NCI-H2107 (cell line): ENCODE results near the gene TLR1.
"Not testable (repeated sequence)": the region's sequence is repeated elsewhere in the genome, so short reads cannot be mapped to it uniquely, and the experiment has no call there.

Source experiments
- DNase-seq: peaks from one replicate; lab custom pipeline; 2025; lab: John Stamatoyannopoulos, UW

The TLR1 gene, protein sequence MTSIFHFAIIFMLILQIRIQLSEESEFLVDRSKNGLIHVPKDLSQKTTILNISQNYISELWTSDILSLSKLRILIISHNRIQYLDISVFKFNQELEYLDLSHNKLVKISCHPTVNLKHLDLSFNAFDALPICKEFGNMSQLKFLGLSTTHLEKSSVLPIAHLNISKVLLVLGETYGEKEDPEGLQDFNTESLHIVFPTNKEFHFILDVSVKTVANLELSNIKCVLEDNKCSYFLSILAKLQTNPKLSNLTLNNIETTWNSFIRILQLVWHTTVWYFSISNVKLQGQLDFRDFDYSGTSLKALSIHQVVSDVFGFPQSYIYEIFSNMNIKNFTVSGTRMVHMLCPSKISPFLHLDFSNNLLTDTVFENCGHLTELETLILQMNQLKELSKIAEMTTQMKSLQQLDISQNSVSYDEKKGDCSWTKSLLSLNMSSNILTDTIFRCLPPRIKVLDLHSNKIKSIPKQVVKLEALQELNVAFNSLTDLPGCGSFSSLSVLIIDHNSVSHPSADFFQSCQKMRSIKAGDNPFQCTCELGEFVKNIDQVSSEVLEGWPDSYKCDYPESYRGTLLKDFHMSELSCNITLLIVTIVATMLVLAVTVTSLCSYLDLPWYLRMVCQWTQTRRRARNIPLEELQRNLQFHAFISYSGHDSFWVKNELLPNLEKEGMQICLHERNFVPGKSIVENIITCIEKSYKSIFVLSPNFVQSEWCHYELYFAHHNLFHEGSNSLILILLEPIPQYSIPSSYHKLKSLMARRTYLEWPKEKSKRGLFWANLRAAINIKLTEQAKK

GRCh38 chr4:38804654-38805295, at the start of gene TLR1:
Gene TLR1, minus strand, starts transcription at chr4:38804791. Its CDS starts 5,960 bp downstream, at chr4:38798831.
- no peak for DNase-seq

DNA sequence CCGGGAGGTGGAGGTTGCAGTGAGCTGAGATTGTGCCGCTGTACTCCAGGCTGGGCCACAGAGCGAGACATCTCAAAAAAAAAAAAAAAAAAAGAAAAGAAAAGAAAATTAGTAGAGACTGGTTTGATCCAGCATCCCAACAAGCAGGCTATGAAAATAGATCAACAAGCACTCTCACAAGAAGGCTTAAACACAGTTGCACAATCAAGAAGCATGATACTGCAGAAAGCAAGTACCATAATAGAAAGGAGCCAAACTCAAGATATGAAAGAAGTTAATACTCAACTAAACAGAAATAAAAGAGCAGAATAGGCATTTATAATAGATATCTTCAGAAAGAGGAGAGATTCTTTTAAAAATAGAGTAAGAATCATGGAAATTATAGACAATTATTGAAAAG, 41.4 kb upstream of the TLR1 start:
- DNase-seq: no peak

DNA sequence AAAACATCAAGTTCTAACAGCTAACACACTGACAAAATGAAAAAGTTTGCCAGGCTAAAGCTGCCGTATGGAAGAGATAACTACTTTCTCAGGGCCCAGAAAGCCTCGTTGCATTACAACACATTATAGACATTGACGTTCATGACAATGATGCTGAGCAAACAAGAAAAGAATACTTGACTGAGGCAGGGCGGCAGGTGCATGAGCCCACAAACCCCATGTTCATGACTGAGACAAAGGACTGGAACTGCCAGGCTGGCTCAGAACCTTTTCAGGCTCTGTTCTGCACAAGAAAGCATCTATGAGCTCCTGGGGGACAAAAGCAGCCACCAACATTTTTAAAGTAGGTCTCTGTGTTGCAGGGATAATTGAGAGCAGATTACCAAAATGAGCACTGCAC, 38.4 kb upstream of the TLR1 start:
- DNase-seq: peak; percentile 55

- no peak for DNase-seq
Observed at GRCh38 chr4:38837849-38838248, 33.3 kb upstream of the TLR1 start.

- no peak for DNase-seq
Observed at GRCh38 chr4:38837334-38837733, 32.7 kb upstream of the TLR1 start.

- no peak for DNase-seq
Observed at GRCh38 chr4:38834570-38834969, 30.0 kb upstream of the TLR1 start.

GRCh38 chr4:38832624-38833528, 28.3 kb upstream of the TLR1 start:
- no peak for DNase-seq

DNA sequence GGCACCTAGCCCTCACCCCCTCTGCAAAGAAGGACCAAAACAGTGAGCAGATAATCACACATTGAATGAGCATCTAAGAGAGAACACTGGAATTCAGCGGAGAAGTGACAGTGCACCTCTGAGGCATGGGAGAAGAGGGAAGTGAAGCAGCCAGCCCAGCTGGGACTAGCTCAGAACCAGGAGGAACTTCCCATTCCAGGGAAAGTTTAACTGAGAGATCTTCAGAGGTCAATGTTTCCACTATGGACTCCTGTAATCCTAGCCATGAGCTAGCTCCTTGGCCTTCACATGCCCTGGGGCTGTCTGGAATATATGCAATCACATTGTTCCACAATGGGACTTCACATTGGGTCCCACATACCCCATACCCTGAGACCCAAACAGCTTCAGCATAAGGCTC, 27.6 kb upstream of the TLR1 start:
- no peak for DNase-seq

DNA sequence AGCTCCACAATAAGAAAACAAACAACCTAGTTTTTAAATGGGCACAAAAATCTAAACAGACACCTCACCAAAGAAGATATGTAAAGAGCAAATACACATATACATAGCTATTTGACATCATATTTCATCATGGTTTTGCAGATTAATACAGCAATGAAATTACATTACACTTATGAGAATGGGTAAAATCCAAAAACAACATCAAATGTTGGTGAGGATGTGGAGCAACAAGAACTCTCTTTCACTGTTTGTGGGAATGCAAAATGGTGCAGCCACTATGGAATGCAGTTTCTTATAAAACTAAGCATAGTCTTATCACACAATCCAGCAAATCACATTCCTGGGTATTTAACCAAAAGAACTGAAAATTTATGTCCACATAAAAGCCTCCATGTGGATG, 27.1 kb upstream of the TLR1 start:
- DNase-seq: no peak

DNA sequence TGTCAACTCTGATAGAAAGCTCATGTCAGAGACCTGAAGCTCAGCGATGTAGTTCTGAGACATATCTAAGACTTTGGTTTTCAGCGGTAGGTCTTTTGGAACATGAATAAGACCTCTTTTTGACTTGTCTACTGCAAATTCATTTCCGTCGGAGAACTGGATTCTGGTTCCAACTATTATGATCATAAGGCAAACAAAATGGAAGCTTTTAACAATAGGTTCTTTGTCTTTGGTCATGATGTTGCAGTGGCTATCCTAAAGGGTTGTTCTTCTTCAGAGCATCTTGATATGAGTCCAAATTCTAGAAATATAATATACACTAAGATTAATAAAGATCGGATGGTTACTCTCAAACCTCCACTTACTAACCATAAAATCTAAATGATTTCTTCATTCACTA, 24.6 kb upstream of the TLR1 start:
- DNase-seq: no peak

DNA sequence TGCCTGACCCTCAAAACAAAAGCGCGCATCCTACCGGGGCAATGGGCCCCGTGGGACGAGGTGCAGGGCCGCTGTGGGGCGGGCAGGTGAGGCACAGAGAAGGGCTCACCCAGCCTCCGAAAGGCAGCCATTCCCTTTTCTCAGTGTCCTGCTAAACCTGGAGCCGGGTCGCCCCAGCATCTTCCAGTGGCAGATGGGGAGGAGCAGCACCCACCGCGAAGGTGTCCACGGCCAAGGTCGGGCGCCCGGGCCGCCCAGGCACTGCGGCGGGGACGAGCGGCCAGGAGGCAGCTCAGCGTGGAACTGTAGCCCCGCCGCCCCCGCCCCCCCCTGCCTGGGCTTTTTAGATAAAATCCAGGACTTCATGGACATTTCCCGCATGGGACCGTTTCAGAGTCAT, 19.2 kb upstream of the TLR1 start:
- no peak for DNase-seq

DNA sequence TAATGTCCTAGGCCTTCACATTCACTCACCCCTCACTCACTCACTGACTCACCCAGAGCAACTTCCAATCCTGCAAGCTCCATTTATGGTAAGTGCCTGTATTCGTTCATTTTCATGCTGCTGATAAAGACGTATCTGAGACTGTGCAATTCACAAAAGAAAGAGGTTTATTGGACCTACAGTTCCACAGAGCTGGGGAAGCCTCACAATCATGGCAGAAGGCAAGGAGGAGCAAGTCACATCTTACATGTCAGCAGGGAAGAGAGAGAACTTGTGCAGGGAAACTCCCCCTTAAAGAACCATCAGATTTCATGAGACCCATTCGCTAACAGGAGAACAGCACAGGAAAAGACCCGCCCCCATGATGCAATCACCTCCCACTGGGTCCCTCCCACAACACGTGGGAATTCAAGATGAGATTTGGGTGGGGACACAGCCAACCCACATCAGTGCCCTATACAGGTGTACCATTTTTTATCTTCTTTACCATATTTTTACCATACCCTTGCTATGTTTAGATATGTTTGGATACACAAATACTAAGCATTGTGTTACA, 18.2 kb upstream of the TLR1 start:
- DNase-seq: no peak

GRCh38 chr4:38821739-38822138, 17.1 kb upstream of the TLR1 start:
- no peak for DNase-seq

DNA sequence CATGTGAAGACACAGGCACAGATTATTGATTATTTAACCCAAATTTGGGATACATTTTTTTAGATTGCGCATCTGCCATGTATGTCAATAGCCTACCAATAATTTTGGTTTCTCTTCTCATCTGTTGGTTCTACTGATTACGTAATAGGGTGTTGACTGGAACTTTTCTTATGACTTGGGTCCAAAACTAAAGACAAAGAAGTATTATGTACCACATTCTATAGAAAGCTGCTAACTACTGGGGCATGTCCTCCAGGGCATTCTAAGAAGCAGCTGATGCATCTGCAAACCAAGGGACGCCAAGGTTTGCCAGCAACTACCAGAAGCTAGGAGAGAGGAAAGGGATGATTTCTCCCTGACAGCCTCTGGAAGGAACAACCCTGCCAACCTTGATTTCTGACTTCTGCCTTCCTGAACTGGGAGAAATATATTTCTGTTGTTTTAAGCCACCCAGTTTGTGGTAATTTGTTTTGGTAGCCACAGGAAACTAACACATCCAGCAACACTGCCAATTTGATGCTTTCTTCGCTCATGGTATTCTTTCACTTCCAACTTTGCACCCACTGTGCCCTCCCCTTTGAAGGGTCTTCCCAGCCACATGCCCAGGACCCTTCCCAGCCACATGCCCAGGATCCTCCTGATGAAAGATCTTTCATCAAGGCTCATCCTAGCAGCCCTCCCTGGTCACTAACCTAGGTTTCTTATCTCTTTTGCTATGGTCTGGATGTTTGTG, 15.9 kb upstream of the TLR1 start:
- no peak for DNase-seq

DNA sequence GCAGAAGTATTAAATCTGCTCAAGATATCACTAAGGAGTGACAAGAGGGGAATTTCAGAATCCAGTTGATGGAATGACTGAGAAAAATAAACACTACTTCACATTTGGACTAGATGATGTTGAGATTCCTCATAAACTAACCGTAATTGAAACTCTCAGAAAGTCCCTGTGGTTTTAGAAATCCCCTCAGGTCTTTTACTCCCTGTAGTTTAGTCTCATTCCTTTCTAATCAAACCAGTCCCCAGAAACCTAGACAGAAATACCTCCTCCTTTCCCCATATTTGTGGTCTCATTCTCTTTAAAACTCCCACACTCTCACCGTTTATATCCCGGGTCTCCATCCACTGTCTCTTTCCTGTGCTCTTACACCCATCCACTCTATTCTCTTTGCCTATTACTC, 15.0 kb upstream of the TLR1 start:
- no peak for DNase-seq

DNA sequence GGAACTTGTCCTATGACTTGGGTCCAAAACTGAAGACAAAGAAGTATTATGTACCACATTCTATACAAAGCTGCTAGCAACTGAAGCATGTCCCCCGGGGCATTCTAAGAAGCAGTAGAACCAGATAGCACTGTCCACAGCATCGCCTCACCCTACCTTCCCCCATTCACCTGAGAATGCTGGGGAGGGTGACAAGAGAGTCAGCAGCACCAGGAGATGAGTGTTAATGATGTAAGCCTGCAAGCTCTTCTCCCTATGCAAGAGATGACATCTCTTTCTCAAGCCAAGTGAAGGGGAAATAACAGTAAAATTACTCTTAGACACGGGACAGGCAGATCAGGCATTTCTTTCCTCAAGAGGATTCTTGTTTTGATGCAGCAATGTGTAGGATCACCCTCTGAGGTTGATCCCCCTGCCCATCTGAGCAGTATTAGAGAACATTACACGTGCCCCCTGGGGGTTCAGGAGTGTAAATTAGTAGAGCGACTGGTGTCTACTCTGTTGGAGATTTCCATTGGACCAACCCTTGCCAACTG, 13.9 kb upstream of the TLR1 start:
- no peak for DNase-seq

DNA sequence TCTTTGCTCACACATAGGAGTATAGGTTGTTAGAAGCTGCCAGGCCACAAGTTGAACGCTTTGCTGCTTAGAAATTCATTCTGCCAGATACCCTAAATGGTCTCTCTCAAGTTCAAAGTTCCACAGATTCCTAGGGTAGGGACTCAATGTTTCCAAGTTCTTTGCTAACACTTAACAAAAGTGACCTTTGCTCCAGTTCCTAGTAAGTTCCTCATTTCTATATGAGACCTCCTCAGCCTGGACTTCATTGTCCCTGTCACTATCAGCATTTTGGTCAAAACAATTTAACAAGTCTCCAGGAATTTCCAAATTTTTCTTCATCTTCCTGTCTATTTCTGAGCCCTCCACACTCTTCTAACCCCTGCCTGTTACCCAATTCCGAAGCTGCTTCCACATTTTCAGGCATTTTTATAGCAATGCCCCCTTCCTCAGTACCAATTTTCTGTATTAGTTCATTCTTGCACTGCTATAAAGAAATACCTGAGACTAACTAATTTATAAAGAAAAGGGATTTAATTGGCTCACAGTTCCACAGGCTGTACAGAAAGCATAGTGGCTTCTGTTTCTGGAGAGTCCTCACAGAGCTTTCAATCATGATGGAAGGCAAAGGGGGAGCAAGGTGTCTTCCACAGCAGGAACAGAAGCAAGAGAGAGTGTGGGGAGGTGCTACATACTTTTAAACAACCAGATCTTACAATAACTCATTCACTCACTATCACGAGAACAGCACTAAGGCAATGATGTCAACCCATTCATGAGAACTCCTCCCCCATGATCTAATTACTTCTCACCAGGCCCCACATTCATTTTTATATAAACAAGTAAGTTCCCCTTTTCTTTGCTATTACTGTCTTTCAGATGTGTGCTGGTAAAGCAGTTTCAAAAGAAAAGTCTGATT, 11.5 kb upstream of the TLR1 start:
- no peak for DNase-seq

- DNase-seq: no peak
Observed at GRCh38 chr4:38814386-38814785, 9.8 kb upstream of the TLR1 start.

GRCh38 chr4:38811297-38811696, 6.7 kb upstream of the TLR1 start:
- DNase-seq: no peak

GRCh38 chr4:38807462-38807861, 2.9 kb upstream of the TLR1 start:
- DNase-seq: not testable (repeated sequence)
